Neural cell (in vitro differentiated cells): ENCODE measurements around the gene NELFE.
"Not testable (repeated sequence)": the region's sequence is repeated elsewhere in the genome, so short reads cannot be mapped to it uniquely, and the experiment has no call there.

Experiments
- EZH2 ChIP-seq: fragments of 200-600, 300-800 bp; shearing (Covaris generic), sonication (generic); IDR thresholded peaks from 2 replicates; pipeline ENCODE4 v1.6.1; 2014; ENCODE audit warnings: antibody characterized with exemption, low read length, borderline replicate concordance, mild to moderate bottlenecking; ENCODE audit not compliant: insufficient read depth, poor library complexity, severe bottlenecking
- SMC3 ChIP-seq: fragments of 450-650 bp; conservative IDR thresholded peaks from 2 replicates; pipeline ENCODE4 v1.6.1; 2014; ENCODE audit warnings: antibody characterized with exemption, mild to moderate bottlenecking, moderate library complexity; ENCODE audit not compliant: poor library complexity
- TAF1 ChIP-seq: IDR thresholded peaks from 2 replicates; pipeline ENCODE4 v1.6.1; 2012; ENCODE audit warnings: low read depth
- TF ChIP-seq, protein P1 (sequence below): fragments of 450-650 bp; IDR thresholded peaks from 2 replicates; pipeline ENCODE4 v1.5.1; 2014; ENCODE audit warnings: antibody characterized with exemption, mild to moderate bottlenecking, moderate library complexity; ENCODE audit not compliant: poor library complexity, severe bottlenecking

DNA sequence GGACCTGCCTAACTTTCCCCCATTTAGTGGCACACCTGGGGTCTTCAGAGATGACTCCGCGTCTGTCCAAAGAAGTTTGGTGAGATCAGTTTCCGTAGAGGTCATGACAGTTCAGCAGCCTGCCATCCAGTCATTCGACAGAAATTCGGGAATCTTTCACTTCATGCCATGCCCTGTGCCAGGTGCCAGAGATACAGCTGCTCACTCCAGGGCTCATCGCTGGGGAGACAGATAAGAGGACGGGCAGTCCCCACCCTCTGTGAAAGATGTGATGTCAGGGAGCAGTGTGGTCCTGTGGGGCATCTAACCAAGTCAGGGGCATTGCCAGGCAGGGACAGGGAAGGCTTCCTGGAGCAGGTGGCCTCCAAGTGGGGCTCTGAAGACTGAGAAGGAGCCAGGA, 44.5 kb upstream of the NELFE start:
- TF ChIP-seq, protein P1, sequence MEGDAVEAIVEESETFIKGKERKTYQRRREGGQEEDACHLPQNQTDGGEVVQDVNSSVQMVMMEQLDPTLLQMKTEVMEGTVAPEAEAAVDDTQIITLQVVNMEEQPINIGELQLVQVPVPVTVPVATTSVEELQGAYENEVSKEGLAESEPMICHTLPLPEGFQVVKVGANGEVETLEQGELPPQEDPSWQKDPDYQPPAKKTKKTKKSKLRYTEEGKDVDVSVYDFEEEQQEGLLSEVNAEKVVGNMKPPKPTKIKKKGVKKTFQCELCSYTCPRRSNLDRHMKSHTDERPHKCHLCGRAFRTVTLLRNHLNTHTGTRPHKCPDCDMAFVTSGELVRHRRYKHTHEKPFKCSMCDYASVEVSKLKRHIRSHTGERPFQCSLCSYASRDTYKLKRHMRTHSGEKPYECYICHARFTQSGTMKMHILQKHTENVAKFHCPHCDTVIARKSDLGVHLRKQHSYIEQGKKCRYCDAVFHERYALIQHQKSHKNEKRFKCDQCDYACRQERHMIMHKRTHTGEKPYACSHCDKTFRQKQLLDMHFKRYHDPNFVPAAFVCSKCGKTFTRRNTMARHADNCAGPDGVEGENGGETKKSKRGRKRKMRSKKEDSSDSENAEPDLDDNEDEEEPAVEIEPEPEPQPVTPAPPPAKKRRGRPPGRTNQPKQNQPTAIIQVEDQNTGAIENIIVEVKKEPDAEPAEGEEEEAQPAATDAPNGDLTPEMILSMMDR = not testable (repeated sequence)
- TF ChIP-seq EZH2, TAF1, SMC3: not testable (repeated sequence)
